ENCODE measurements around the gene LRP1B. TPM values are rescaled to one million over a fixed set of nuclear protein-coding genes. Genes with fewer than 3 reads are reported as not detected.
A peak's percentile ranks its signal among the peaks of the same experiment; 100 is the strongest.

Gene LRP1B
- total RNA-seq, 1 donor from 2014 or later: 0.08 TPM

DNA sequence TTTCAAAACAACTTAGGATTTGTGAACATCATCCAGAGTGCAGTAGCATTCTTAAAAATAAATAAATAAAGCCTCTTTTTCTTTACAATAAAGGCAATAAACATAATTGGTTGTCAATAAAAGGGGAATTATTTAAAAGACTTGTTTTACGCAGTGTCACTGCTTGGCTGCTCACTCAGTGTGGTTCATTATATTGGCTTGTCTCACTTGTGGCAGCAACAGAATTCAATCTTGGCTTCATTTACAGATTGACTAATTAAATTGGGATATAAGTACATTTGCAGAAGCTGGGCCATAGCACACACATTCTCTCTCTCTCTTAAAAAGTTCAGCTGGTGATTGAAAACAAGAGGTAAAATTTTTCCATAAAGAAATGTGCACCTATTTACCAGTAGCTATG is 1027.6 kb downstream of the LRP1B start:
- ATAC-seq (ENCODE audit: poor library complexity): no peak
- intact Hi-C loops (cut with DNase I): no loop called here
- DNase-seq: no peak

DNA sequence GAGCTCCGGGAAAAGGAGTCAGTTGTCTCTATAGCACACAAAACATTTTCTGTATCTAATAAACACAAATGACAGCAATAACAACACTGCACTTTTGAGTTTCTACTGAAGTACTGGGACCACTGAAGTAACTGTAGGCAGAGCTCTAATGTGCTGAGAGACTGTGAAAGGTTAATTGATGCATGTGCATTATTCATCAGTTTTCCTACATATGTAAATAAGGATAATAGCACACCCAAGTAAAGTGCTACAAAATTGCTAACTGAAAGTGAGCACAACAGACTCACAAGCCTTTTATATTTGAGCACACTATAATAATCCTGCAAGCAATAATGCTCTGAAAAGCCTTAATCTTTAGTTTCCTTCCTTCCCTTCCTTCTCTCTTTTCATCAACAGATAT is 1051.6 kb downstream of the LRP1B start:
- intact Hi-C loops (cut with DNase I): no loop called here
- DNase-seq (no peak), ATAC-seq (ENCODE audit: poor library complexity) (no peak)

DNA sequence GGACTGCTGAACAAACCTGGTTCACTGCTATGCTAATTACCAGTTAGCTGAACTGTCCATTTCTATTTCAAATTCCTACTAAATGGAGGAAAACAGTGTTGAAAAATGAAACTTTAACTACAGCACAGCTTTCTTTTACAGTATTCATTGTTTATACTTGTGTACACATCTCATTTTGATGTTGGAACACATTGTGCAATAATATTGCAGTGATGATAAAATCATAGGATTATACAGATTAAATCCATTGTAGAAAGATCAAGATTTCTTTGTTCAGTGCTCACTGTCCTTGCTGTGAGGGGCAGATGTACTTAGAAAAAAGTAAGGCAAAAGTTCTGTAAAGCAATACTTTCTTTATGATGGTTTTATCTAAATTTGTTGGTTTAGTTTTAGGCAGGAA is 1055.1 kb downstream of the LRP1B start:
- intact Hi-C loops (cut with DNase I): no loop called here
- ATAC-seq (ENCODE audit: poor library complexity): no peak
- no peak for DNase-seq

DNA sequence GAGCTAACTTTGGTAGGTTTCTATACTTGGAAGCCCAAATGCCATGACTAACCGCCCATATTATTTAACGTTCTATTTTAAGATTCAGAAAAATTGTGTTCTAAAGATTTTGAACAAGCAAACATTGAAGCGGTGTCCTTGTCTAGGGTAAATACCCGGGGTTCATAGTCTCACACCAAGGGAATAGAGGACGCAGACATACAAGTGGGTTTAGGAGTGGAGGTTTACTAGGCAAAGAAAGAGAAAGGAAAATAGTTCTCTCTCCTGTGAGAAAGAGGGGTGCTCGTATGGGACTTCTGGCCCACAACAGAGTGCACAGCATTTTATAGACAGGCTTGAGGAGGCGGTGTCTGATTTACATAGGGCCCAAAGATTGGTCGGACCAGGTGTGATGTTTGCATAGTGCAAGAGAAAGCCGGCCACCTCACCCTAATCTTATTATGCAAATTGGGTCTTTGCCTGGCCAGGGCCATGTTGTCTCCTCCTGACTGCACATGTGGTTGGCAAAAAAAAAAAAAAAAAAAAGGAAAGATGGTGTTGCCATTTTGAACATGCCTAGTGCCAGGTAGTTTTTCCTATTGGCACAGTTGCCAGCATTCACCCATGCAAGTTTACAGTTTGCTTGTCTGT is 1062.6 kb downstream of the LRP1B start:
- DNase-seq (no peak), ATAC-seq (ENCODE audit: poor library complexity) (no peak)
- intact Hi-C loops (cut with DNase I): no loop called here

DNA sequence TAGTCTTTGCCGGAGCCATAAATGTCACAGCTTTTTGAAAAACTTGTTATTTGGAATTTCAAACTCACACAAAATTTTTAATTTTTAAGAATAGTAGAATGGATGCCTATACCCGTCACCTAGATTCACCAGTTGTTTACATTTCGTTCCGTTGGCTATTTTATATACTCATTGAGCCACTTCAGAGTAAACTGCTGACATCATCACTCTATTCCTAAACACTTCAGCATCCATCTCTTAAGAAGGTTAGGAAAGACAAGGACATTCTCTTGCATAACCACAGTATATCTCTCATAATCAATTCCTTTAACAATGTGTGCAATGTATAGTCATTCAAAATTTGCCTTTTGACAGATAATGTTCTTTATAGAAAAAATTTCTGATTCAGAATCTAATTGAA is 1065.8 kb downstream of the LRP1B start:
- intact Hi-C loops (cut with DNase I): no loop called here
- ATAC-seq (ENCODE audit: poor library complexity): no peak
- no peak for DNase-seq

DNA sequence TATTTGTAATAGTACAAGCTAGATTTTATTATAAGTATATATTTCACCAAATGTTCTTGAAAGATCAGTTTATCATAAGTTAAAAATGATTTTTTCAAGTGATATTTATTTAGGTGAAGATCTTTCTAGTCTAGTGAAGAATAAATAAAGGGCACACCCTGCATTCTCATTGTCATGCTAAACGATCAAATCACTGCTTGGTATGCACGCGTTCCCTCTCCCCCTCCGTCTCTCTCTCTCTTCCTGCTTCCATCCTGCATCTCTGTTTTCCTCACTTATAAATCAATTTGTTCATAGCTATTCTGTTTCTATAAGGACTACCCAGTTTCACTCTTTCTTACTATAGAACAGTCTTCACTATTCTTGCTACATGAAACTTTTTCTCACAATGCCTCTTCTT is 1067.4 kb downstream of the LRP1B start:
- DNase-seq: no peak
- intact Hi-C loops (cut with DNase I): no loop called here
- no peak for ATAC-seq (ENCODE audit: poor library complexity)

DNA sequence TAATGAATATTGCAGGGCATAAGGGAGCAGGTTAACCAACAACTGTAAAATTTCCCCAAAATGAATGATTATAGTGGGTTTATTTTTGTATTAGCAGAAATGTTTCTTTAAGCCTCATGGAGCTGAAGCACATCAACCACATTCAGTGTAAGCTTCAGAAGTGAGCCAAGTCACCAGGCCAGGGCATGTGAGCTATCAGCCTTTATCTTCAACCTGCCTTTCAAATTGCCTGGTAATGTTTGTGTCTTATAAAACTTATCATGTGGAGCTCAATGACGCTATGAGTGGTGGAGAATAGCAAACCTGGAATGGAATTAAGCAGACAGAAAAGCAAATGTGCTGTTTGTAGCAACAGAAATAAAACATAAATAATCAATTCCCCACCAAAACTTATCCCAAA is 1068.4 kb downstream of the LRP1B start:
- ATAC-seq (ENCODE audit: poor library complexity): peak; percentile 95
- intact Hi-C loops (cut with DNase I): no loop called here
- peak; percentile 55 for DNase-seq

DNA sequence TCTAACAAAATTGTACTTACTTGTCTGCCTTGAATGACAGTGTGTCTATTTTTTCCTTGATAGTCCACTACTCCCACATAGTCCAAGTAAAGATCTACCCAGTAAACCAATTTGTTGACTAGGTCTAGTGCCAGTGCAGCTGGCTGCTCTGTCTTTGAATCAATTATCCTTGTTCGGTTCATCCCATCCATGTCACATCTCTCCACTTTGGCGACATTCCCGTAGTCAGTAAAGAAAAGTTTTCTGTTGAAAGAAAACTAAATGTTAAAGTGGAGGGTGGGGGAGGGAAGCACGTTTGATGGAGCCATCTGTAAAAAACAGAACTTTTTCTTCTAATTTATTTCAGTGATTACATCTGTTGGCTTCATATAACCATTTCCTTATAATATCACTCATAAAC is 1068.8 kb downstream of the LRP1B start:
- ATAC-seq (ENCODE audit: poor library complexity): no peak
- intact Hi-C loops (cut with DNase I): no loop called here
- DNase-seq: no peak

DNA sequence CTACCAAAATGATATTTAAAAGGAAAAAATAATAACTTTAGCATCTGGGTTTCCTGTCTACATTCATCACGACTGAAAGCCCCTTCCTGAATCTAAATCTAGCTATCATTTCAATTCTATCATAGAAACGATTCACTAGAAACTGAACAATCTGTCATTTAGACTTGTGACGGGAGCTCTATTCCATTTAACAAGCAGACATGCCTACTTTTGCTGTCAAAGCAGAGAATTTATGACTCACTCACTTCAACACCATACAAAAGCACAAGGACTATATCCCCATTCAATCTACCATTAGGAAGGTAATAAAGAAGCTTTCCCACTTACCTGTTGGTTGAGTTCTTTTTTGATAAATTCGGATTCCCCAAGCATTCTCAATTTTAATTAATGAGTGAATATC is 1072.3 kb downstream of the LRP1B start:
- no peak for ATAC-seq (ENCODE audit: poor library complexity)
- DNase-seq: no peak
- intact Hi-C loops (cut with DNase I): no loop called here

DNA sequence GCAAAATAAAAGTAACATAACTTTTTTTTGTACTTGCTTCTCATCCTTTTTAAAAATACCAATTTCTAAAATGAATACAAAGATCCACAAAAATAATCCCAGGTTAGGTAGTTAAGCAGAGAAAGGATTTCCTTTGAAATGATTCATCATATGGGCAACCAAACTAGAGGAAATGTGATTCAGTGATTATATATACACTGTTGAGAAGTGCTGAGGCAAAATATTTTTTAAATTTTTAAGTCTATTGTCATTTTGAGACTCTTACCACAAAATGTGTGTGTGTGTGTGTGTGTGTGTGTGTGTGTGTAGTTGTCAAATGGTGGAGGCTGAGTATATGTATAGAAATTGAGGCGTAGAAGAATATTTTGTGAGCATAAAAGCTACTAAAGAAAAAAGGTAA is 1075.3 kb downstream of the LRP1B start:
- ATAC-seq (ENCODE audit: poor library complexity) (no peak), DNase-seq (no peak)
- intact Hi-C loops (cut with DNase I): no loop called here

DNA sequence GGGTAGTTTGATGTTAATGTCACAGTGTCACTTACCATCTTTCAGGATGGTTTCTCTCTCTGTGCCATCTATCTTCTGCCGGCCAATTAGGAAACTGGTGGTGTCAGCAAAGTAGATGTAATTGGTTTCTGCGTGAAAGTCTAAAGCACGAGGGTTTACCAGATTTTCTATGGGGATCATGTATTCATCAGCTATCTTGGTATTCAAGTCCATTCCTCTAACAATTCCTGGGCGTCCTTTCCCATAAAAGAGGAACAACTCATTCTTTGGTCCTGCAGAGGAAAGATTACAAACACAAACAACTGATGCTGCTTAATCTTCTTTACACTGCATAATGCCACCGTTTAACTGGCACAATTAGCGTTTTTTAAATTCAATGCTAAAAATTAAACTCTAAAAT is 1081.9 kb downstream of the LRP1B start:
- DNase-seq (no peak), ATAC-seq (ENCODE audit: poor library complexity) (no peak)
- intact Hi-C loops (cut with DNase I): no loop called here

DNA sequence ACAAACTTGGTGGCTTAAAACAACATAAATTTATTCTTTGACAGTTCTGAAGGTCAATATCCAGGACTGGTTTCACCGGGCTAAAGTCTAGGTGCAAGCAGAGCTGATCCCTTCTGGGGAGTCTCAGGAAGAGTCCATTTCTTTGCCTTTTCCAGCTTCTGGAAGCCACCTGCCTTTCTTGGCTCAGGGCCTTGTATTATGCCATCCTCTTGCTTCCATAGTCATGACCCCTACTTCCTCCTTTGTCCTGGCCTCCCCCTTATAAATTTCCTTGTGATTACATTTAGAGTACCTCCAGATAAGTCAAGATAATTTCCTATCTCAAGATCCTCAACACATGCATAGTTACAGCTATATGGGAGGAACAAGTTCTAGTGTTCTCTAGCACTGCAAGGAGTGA is 1089.5 kb downstream of the LRP1B start:
- ATAC-seq (ENCODE audit: poor library complexity): no peak
- intact Hi-C loops (cut with DNase I): no loop called here
- no peak for DNase-seq

DNA sequence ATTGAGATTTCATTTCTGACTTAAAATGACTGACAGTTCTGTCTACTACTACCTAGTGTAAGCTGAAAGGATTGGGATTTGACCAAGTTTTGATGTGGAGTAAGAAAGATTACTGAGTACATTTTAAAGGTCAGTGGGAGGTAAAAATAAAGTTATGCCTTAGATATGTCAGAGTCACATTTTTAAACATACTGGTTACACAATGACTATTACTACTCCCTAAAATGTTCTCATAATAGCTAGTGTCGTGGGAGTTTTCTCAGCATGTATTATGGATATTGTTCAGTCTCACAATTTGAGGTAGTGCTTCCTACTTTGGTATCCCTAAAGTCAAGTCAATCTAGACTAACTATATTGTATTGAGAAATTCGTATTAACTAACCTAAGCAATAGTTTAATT is 1092.5 kb downstream of the LRP1B start:
- DNase-seq (no peak), ATAC-seq (ENCODE audit: poor library complexity) (no peak)
- intact Hi-C loops (cut with DNase I): no loop called here

DNA sequence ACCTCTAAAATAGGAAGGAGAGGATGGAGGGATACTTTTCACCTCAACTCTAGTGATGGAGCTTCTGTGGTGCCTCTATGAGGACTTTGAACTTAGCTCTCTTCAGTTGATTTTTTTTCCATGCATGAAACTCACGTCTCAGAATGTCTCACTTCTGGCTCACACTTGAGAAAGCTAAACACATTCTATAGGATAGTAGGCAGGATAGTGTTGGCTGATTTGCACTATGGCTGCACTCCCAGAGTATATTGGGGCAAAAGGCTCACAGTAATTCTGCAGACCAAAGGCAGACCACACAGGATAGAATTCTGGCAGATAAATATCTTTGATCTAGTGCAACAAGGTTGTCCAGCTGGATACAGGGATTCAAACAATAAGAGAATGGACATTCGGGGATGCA is 1093.5 kb downstream of the LRP1B start:
- intact Hi-C loops (cut with DNase I): no loop called here
- ATAC-seq (ENCODE audit: poor library complexity) (no peak), DNase-seq (no peak)

DNA sequence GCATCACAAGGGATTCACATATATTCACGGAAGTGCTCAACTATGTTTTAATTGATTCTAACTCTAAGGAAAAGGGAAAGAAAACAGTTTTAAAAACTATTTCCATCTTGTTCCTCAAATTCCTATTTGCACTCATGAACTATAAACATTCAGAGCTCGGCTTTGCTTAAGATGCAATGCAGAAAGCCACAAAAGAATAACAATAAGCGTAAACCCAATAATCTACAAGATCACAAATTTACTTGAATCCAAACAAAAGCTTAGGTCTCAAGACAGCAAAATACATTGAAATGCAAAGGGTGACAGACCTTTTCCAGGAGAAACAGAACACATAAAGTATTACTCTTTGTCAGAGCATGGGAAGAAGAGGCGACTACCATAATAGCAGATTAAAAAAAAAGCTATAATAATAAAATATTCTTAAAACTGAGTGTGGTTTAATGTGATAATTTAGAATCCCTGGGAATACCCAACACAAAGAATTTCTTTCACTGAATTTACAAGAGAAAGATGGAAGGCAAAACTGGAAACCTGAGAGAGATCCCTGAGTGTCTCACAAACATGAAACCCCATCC is 1094.9 kb downstream of the LRP1B start:
- intact Hi-C loops (cut with DNase I): no loop called here
- ATAC-seq (ENCODE audit: poor library complexity) (no peak), DNase-seq (no peak)

DNA sequence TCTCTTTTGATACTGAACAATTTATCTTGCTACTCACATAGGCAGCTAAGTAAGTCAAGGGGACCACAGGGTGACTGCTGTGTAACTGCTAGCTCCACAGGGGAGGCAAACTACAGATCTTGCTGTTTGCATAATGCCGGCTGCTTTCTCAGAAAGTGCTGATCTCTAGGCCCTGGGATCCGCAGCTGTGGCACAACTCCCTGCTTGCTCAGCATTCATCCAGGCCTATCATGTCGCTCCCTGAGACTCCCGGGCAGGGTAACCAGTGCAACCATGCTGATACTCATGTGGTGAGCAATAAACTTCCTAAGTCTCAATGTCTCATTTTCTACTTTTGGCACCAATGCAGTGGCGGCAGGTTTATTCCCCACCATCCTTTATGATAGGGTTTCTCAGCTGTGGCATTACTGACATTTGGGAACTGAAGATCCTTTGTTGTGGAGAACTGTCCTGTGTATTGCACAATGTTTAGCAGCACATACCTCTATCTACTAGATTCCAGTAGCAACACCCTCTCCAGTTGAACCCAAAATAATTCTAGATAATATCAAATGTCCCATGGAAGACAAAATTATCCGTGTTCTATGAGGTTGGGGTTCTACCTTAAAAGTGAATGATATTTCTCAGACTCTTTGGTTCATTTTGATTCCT is 1101.3 kb downstream of the LRP1B start:
- ATAC-seq (ENCODE audit: poor library complexity): no peak
- intact Hi-C loops (cut with DNase I): no loop called here
- DNase-seq: no peak

DNA sequence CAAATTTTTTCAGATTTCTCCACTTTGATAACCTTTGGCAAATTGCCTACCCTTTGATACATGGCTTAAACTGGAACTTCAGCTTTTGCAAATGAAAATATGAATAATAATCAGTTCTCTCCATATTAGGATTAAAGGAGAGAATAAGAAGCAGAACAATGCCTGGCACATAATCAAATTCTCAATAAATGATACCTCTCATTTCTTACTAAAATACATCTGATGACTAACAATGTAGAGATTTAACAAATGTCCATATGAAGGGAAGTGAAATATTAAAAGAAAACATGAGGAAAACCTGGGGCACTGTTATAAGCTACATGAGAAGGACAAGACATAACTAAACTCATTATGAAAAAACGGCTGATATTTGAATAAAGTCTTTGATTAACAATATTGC is 1103.6 kb downstream of the LRP1B start:
- DNase-seq (no peak), ATAC-seq (ENCODE audit: poor library complexity) (no peak)
- intact Hi-C loops (cut with DNase I): no loop called here

DNA sequence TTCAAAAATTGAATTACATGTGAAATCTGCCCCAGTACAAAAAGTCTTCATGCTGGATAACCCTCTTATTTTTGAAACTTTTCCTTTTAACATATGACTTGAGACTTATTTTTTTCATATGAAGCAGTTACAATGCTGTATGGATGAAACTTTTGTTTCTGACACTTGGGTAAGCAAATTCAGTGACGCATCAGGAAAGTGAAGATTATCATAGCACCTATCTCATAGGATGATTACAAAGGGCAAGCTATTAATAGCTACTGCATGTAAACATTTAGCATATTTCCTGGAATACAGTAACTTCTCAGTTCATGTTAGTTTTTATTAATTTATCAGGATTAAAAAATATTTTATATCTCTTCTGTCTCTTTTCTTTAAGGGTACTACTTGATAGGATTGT is 1109.2 kb downstream of the LRP1B start:
- DNase-seq (no peak), ATAC-seq (ENCODE audit: poor library complexity) (no peak)
- intact Hi-C loops (cut with DNase I): no loop called here

DNA sequence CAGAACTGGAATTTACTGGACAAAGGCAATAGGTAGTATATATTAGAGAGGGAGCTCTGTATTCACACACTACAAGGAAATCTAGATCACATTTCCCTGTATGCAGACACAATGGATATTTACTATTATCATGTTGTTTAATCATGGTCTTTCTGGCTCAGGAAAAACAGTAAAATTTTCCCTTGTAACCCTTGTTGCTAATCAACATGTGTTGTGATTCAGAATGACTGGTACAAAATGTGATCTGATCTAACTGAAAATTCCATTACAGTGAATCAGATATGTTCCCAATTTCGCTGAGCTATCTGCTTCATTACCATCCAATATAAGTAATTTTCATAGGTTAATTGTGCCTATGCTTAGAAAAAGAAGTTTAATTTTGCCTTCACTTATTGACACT is 1109.7 kb downstream of the LRP1B start:
- intact Hi-C loops (cut with DNase I): no loop called here
- ATAC-seq (ENCODE audit: poor library complexity) (no peak), DNase-seq (no peak)

DNA sequence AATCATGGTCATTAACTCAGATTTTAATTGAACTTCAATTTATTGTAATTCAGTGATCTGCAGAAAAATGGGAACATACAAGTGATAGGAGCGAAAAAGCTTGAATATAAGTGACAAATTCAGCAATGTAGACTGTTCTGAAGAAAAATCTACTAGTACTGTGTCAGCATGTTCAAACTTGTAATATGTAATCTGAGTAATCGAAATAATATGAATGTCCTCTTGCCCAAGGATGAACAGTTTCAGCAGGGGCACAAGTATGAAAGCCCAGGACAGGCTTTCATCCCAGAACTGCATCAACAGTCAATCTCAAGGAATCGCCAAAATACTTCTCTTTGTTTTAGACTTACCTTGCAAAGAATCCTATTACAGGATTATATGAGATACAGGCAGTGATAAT is 1110.5 kb downstream of the LRP1B start:
- DNase-seq: no peak

More for the DNA sequence above, 1110.5 kb downstream of the LRP1B start:
- intact Hi-C loops (cut with DNase I): no loop called here
- no peak for ATAC-seq (ENCODE audit: poor library complexity)
